H1 (cell line): ENCODE data around the gene CACNA1G. TPM values are rescaled to one million over a fixed set of nuclear protein-coding genes. Genes with fewer than 3 reads are reported as not detected.

Experiments used
- CTCF ChIA-PET: fragments of 300-600 bp; sonication (Branson Sonifier 250); formaldehyde crosslinking; loops from one replicate; lab custom pipeline; 2021; ENCODE audit not compliant: partially characterized antibody; lab: Charles Lee
- POLR2A ChIA-PET: fragments of 300-600 bp; sonication (Branson Sonifier 250); formaldehyde crosslinking; loops from one replicate; lab custom pipeline; 2021; ENCODE audit warnings: inconsistent platforms; ENCODE audit not compliant: partially characterized antibody; lab: Charles Lee
- DNase-seq, 2 experiments: peaks; one replicate each; pipeline versions ENCODE4 v3.0.0 to v3.0.0-alpha.2; 2010 to 2022; ENCODE audit warnings: low spot score in 2 of 2, low read depth in 1 of 2, mixed read lengths in 1 of 2
- FAIRE-seq: peaks from 2 replicates; lab custom pipeline; 2011; peaks lifted over from hg19 to GRCh38; lab: Jason Lieb, UNC
- H2AFZ ChIP-seq: 2 replicates; pipeline ENCODE4 v1.8.1; 2012; ENCODE audit warnings: low read length, inconsistent platforms
- H2AK5ac ChIP-seq: 2 replicates; pipeline ENCODE4 v1.6.1; 2013; ENCODE audit warnings: low read depth, low read length
- H2BK120ac ChIP-seq: replicated peaks from 2 replicates; pipeline ENCODE3; 2013; ENCODE audit warnings: low read depth, low read length, inconsistent platforms
- H2BK12ac ChIP-seq: 2 replicates; pipeline ENCODE4 v1.6.1; 2013; ENCODE audit warnings: low read depth, low read length
- H2BK15ac ChIP-seq: 2 replicates; pipeline ENCODE4 v1.6.1; 2013; ENCODE audit warnings: low read length
- H2BK20ac ChIP-seq: 2 replicates; pipeline ENCODE4 v1.6.1; 2013; ENCODE audit warnings: low read length
- H2BK5ac ChIP-seq: 2 replicates; pipeline ENCODE4 v1.6.1; 2013; ENCODE audit warnings: low read depth, low read length
- H3K14ac ChIP-seq: 2 replicates; pipeline ENCODE4 v1.6.1; 2013; ENCODE audit warnings: inconsistent platforms; ENCODE audit not compliant: insufficient read length
- H3K18ac ChIP-seq: 2 replicates; pipeline ENCODE4 v1.6.1; 2013; ENCODE audit warnings: low read length; ENCODE audit errors: extremely low read depth
- H3K23ac ChIP-seq: 2 replicates; pipeline ENCODE4 v1.6.1; 2013; ENCODE audit warnings: inconsistent platforms; ENCODE audit not compliant: insufficient read length
- H3K23me2 ChIP-seq: 2 replicates; pipeline ENCODE4 v1.6.1; 2013; ENCODE audit warnings: low read depth, low read length
- H3K27ac ChIP-seq: 2 replicates; pipeline ENCODE4 v1.6.1; 2011; ENCODE audit warnings: low read depth, low read length, inconsistent platforms
- H3K27me3 ChIP-seq, 4 experiments: replicated peaks in 1 of 4; 1 replicate in 1 of 4; 2 replicates in 3 of 4; pipeline versions ENCODE4 v1.6.1 to v1.8.1; 2011 to 2013; ENCODE audit warnings: low read length in 3 of 4, mild to moderate bottlenecking in 3 of 4, inconsistent platforms in 2 of 4, mixed read lengths in 2 of 4, moderate library complexity in 1 of 4; ENCODE audit not compliant: control insufficient read depth in 3 of 4, insufficient read depth in 3 of 4; ENCODE audit errors: extremely low read depth in 1 of 4
- H3K36me3 ChIP-seq, 4 experiments: 2 replicates each; pipeline versions ENCODE4 v1.6.1 to v1.8.1; 2011 to 2013; ENCODE audit warnings: mild to moderate bottlenecking in 4 of 4, low read length in 3 of 4, moderate library complexity in 2 of 4, control low read depth in 1 of 4, inconsistent platforms in 1 of 4; ENCODE audit not compliant: insufficient read depth in 4 of 4, control insufficient read depth in 2 of 4
- H3K4ac ChIP-seq: replicated peaks from 2 replicates; pipeline ENCODE3; 2013; ENCODE audit warnings: low read length, low read depth, mixed read lengths, inconsistent platforms; ENCODE audit not compliant: insufficient read length
- H3K4me1 ChIP-seq, 4 experiments: replicated peaks in 1 of 4; 1 replicate in 1 of 4; 2 replicates in 3 of 4; pipeline versions ENCODE4 v1.6.1 to v1.8.1; 2011 to 2013; ENCODE audit warnings: low read length in 3 of 4, inconsistent platforms in 2 of 4, mixed read lengths in 1 of 4; ENCODE audit not compliant: insufficient read depth in 4 of 4, control insufficient read depth in 3 of 4
- H3K4me2 ChIP-seq, 2 experiments: 2 replicates each; pipeline versions ENCODE4 v1.6.1 to v1.8.1; 2011 to 2013; ENCODE audit warnings: low read depth in 2 of 2, low read length in 2 of 2, control low read depth in 1 of 2, inconsistent platforms in 1 of 2, mild to moderate bottlenecking in 1 of 2; ENCODE audit not compliant: insufficient read depth in 1 of 2
- H3K4me3 ChIP-seq, 4 experiments: fragments of 200-600, 300-600 bp in 1 of 4; sonication (generic), shearing (Covaris generic), sonication (Bioruptor Twin) in 1 of 4; 2 replicates each; pipeline versions ENCODE4 v1.5.1 to v1.8.1; 2011 to 2016; ENCODE audit warnings: low read length in 4 of 4, low read depth in 3 of 4, control low read depth in 2 of 4, inconsistent platforms in 2 of 4, mild to moderate bottlenecking in 2 of 4, mixed read lengths in 1 of 4, moderate library complexity in 1 of 4; ENCODE audit not compliant: insufficient read depth in 2 of 4; ENCODE audit errors: extremely low read depth in 1 of 4
- H3K56ac ChIP-seq: replicated peaks from 2 replicates; pipeline ENCODE3; 2013; ENCODE audit warnings: low read depth, mild to moderate bottlenecking, mixed read lengths, low read length, inconsistent platforms; ENCODE audit not compliant: insufficient read length
- H3K79me1 ChIP-seq: 2 replicates; pipeline ENCODE4 v1.6.1; 2013; ENCODE audit warnings: low read depth, low read length, control low read depth
- H3K79me2 ChIP-seq, 2 experiments: 2 replicates each; pipeline versions ENCODE4 v1.6.1 to v1.8.1; 2012 to 2013; ENCODE audit warnings: low read length in 2 of 2, mild to moderate bottlenecking in 2 of 2, inconsistent platforms in 1 of 2; ENCODE audit not compliant: insufficient read depth in 2 of 2, control insufficient read depth in 1 of 2
- H3K9ac ChIP-seq, 4 experiments: replicated peaks in 1 of 4; 1 replicate in 1 of 4; 2 replicates in 3 of 4; pipeline versions ENCODE4 v1.6.1 to v1.8.1; 2011 to 2013; ENCODE audit warnings: low read depth in 3 of 4, low read length in 3 of 4, control low read depth in 2 of 4, mild to moderate bottlenecking in 2 of 4, moderate library complexity in 2 of 4, inconsistent platforms in 1 of 4; ENCODE audit errors: extremely low read depth in 1 of 4
- H3K9me3 ChIP-seq, 2 experiments: 2 replicates each; pipeline versions ENCODE4 v1.6.1 to v1.8.1; 2012 to 2013; ENCODE audit warnings: mild to moderate bottlenecking in 2 of 2, moderate library complexity in 2 of 2, control low read depth in 1 of 2, inconsistent platforms in 1 of 2, low read depth in 1 of 2, low read length in 1 of 2, mixed read lengths in 1 of 2; ENCODE audit not compliant: insufficient read depth in 2 of 2
- H4K20me1 ChIP-seq, 2 experiments: replicated peaks in 1 of 2; 2 replicates each; pipeline versions ENCODE3 to v1.8.1; 2011 to 2013; ENCODE audit warnings: inconsistent platforms in 2 of 2, low read length in 2 of 2, mild to moderate bottlenecking in 1 of 2; ENCODE audit not compliant: insufficient read depth in 2 of 2, control insufficient read depth in 1 of 2
- H4K5ac ChIP-seq: 2 replicates; pipeline ENCODE4 v1.6.1; 2013; ENCODE audit warnings: low read length, low read depth, mixed read lengths, inconsistent platforms; ENCODE audit not compliant: insufficient read length
- H4K8ac ChIP-seq: 2 replicates; pipeline ENCODE4 v1.8.0; 2013; ENCODE audit warnings: mild to moderate bottlenecking, moderate library complexity, low read length, inconsistent platforms; ENCODE audit not compliant: insufficient read depth; ENCODE audit errors: extremely low read depth
- H4K91ac ChIP-seq: replicated peaks from 2 replicates; pipeline ENCODE3; 2013; ENCODE audit warnings: low read length, mixed read lengths, inconsistent platforms; ENCODE audit not compliant: insufficient read length
- KDM5A ChIP-seq: fragments of 200-600 bp; IDR thresholded peaks from 2 replicates; pipeline ENCODE4 v1.7.1; 2012; ENCODE audit warnings: mild to moderate bottlenecking, low read length, inconsistent platforms, mixed read lengths
- NANOG ChIP-seq: IDR thresholded peaks from 2 replicates; pipeline ENCODE4 v1.6.1; 2011; ENCODE audit warnings: low read length, low read depth, mild to moderate bottlenecking, inconsistent platforms; ENCODE audit not compliant: insufficient read depth, poor library complexity, severe bottlenecking
- POLR2A ChIP-seq, 2 experiments: IDR thresholded peaks; 1 replicate in 1 of 2; 2 replicates in 1 of 2; pipeline ENCODE4 v1.6.1; 2011; ENCODE audit warnings: low read depth in 2 of 2, low read length in 2 of 2, mild to moderate bottlenecking in 2 of 2; ENCODE audit errors: control extremely low read depth in 1 of 2
- POU5F1 ChIP-seq: IDR thresholded peaks from 2 replicates; pipeline ENCODE4 v1.6.1; 2011; ENCODE audit warnings: low read depth, mild to moderate bottlenecking, low read length, moderate library complexity
- RFX5 ChIP-seq: IDR thresholded peaks from 2 replicates; pipeline ENCODE4 v1.6.1; 2011; ENCODE audit warnings: low read depth, low read length, improper control_type of control experiment, borderline replicate concordance
- TAF1 ChIP-seq: IDR thresholded peaks from 2 replicates; pipeline ENCODE4 v1.6.1; 2011; ENCODE audit warnings: mild to moderate bottlenecking, low read depth, low read length
- TAF7 ChIP-seq: optimal IDR thresholded peaks from 2 replicates; pipeline ENCODE3; 2011; ENCODE audit warnings: low read depth, mild to moderate bottlenecking, inconsistent platforms, low read length, moderate library complexity, borderline replicate concordance
- TCF12 ChIP-seq: IDR thresholded peaks from 2 replicates; pipeline ENCODE4 v1.6.1; 2011; ENCODE audit warnings: low read depth, mild to moderate bottlenecking, low read length
- WGBS, 2 experiments: shearing (Covaris generic) in 1 of 2; methylation state at CpG; one replicate each; pipeline versions ENCODE4 v1.1.6 to v1.1.7; 2013 to 2015; ENCODE audit warnings: low lambda C conversion rate in 2 of 2, mixed read lengths in 2 of 2, inconsistent platforms in 1 of 2, low coverage in 1 of 2, missing lambda C conversion rate in 1 of 2; ENCODE audit not compliant: insufficient replicate concordance in 2 of 2, insufficient coverage in 1 of 2, insufficient read length in 1 of 2; ENCODE audit errors: extremely low coverage in 1 of 2, missing lambda C conversion rate in 1 of 2; 5-methylcytosine and 5-hydroxymethylcytosine counted together
- polyA plus RNA-seq, 7 experiments: library from polyadenylated mRNA; depleted of rRNA in 3 of 7; stranded (reverse) in 5 of 7; unstranded in 2 of 7; fragments of >200 nt in 5 of 7; fragments of 200-250 nt in 2 of 7; gene quantifications; 1 replicate in 5 of 7; 2 replicates in 1 of 7; 4 replicates in 1 of 7; pipeline versions ENCODE4 v1.2.1 to v1.2.3, GENCODE V29; 2011 to 2013; ENCODE audit warnings: missing spikeins in 2 of 7, mixed read lengths in 2 of 7
- total RNA-seq: library from RNA; stranded (reverse); fragmentation: NEBNext Ultra II Directional; extraction: Animal tissue kit (Norgen Biotek cat#: 25700); gene quantifications from 2 replicates; pipeline ENCODE4 v1.2.1, GENCODE V29; 2021
- TF ChIP-seq, protein P1 (sequence below): IDR thresholded peaks from 2 replicates; pipeline ENCODE4 v1.6.1; 2012; ENCODE audit warnings: inconsistent platforms

CACNA1G gene
- total and polyA plus RNA-seq, 2 of the 8 experiments (the other 6 are each of a cell fraction or from before 2014, with no cell fraction given): 2.9 to 4.9 TPM

DNA sequence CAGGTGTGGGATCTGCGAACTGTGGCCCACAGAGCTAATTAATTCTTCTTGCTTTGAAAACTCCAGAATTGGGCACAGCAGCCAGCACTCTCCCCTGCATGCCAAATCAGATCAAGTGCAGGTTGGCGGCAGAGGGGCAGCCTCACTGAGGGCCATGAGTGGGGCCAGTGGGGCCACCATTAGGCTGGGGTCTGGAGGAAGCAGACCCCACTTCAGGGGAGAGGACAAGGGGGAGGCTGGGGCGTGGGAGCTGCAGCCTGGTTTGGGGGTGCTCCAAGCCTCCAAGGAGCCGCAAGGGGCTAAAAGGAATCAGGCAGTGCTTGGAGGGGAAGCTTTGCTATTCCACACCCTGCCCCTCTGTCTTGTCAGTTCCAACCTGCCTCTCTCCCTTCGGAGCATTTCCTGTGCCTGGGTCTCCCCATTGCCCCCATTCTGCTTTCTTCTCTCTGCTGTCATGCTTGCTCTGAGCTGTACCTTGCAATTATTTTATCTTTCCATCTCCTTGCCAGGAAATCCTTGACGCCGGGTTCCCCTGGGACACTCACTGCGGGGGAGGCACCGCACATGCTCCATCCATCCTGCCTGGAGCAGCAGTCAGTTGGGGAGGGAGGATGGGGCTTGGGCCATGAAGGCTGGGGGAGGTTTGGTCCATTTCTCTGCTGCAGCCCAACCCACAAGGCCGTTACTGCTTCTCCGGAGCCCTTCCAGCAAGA lies 70.8 kb downstream of the CACNA1G start:
- Histone ChIP-seq H3K56ac (no peak overlapping the region), H3K4me3 (no peak overlapping the region), H3K23ac (no peak overlapping the region), H2BK20ac (no peak overlapping the region), H4K91ac (no peak overlapping the region), H3K14ac (no peak overlapping the region), H3K23me2 (peaks cover 4% of the 10 kb centered on the region; the same call in 1 of the 2 replicates), H3K9ac (no peak overlapping the region), H3K27me3 (peaks cover 24 to 39% (median 34%) of the 10 kb centered on the region in 4 experiments), H4K5ac (no peak overlapping the region), H3K36me3 (no peaks in the 10 kb centered on the region), H3K4ac (no peak overlapping the region), H2AFZ (no peak overlapping the region), H2BK15ac (0 out of 2 replicates have a peak overlapping the region, but pooled peaks have one; percentile 46), H3K27ac (no peak overlapping the region), H4K8ac (no peak overlapping the region), H3K4me2 (no peak overlapping the region), H2BK120ac (no peak overlapping the region), H3K9me3 (no peaks in the 10 kb centered on the region), H3K79me1 (no peaks in the 10 kb centered on the region), H3K79me2 (no peaks in the 10 kb centered on the region), H2BK5ac (no peak overlapping the region), H3K18ac (no peak overlapping the region), H2BK12ac (no peak overlapping the region), H2AK5ac (no peak overlapping the region), H4K20me1 (no peaks in the 10 kb centered on the region), H3K4me1 (peaks cover 0 to 18% (median 10%) of the 10 kb centered on the region in 4 experiments; a peak in 6 of 7 replicates)
- 85% methylated on average over 10 of the region's 11 CpGs; no CpG with 5 or more reads in 1 of the 2 experiments for WGBS, 2 experiments
- POLR2A ChIA-PET: interaction anchor here (1.2 to 1.6 kb wide), 3 partner anchors 9 to 90 kb away, joined by 3 to 7 read pairs (median 3); no protein-coding TSS in a partner anchor
- no peak for DNase-seq
- CTCF ChIA-PET: interaction anchor here (0.8 to 17.1 kb wide), 32 partner anchors 6 to 318 kb away, joined by 3 to 404 read pairs (median 14); partner anchors contain the start of genes EPN3 and SPATA20
- TF ChIP-seq TCF12: no peak
- no peak for TF ChIP-seq POLR2A (IDR thresholded peaks at IDR 0.05; ENCODE audit: control extremely low read depth in 1 of 2, low read depth in 2 of 2, low read length in 2 of 2)
- TF ChIP-seq RFX5: no peak
- no peak for TF ChIP-seq TAF1
- TF ChIP-seq POU5F1: no peak
- no peak for TF ChIP-seq KDM5A
- TF ChIP-seq TAF7: no peak
- no peak for TF ChIP-seq NANOG
- TF ChIP-seq, protein P1, sequence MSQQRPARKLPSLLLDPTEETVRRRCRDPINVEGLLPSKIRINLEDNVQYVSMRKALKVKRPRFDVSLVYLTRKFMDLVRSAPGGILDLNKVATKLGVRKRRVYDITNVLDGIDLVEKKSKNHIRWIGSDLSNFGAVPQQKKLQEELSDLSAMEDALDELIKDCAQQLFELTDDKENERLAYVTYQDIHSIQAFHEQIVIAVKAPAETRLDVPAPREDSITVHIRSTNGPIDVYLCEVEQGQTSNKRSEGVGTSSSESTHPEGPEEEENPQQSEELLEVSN: no peak
- FAIRE-seq: no peak
